Posterior vena cava (tissue), 2 donors: ENCODE data around the gene CYP26C1. TPM values are rescaled to one million over a fixed set of nuclear protein-coding genes. Genes with fewer than 3 reads are reported as not detected.

Experiments used
- DNase-seq: peaks from one replicate; pipeline ENCODE4 v3.0.0-alpha.2; 2020; ENCODE audit warnings: low spot score
- intact Hi-C, 2 donors: fragments of 100-400 bp; cut with DNase I; formaldehyde crosslinking; loops; one replicate each; pipeline versions ENCODE4 v1.14.1 to v1.14.2; 2022 to 2023
- total RNA-seq, 2 donors: library from RNA; stranded (reverse); fragmentation: NEBNext Ultra II Directional; extraction: Animal tissue kit (Norgen Biotek cat#: 25700); gene quantifications; one replicate each; pipeline ENCODE4 v1.2.1, GENCODE V29; 2021
- donor health status: DM: yes; HTN: yes; CAD: no.
- donor health status: DM: yes; HTN: yes; CAD: no.

The CYP26C1 gene
- total RNA-seq, 2 donors from 2014 or later = 0.19 TPM; not detected in 1

DNA sequence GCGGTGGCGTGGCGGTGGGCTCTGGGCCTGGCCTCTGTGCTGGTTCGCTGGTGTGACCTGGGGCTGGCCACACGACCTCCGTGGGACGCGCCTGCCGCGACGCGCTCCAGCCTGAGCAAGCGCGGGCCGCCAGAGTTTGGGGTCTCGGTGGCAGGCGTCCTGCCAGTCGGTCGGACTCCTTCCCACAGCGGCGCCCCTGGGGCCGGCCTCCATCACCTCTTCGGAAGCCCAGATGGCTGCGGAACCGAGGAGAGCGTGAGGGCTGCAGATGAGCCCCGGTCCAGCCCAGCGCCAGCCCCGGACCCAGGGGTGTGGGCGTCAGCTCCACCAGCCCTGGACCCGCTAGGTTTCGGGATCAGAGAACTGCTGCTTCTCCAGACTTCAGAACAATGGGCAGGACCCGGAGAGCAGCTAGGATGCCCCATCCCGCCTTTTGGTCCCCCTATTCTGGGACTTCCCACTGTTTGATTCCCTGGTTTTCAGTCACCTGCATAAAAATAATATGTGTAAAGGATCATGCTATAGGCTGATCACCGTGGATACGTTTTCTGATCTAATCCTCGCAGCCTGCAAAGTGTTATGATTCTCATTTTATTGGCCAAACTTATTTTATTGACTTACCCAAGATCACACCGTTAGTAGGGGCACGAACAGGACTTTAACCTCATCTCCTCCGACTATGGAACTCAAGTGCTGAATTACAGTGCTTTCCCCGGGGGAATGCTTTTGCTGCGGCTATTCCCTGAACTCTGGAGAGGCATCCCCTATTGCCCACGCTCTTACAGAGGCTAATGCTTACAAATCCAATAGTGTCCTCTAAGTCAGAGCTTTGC is 2.8 kb downstream of the CYP26C1 start:
- intact Hi-C loops = no loop called here

DNA sequence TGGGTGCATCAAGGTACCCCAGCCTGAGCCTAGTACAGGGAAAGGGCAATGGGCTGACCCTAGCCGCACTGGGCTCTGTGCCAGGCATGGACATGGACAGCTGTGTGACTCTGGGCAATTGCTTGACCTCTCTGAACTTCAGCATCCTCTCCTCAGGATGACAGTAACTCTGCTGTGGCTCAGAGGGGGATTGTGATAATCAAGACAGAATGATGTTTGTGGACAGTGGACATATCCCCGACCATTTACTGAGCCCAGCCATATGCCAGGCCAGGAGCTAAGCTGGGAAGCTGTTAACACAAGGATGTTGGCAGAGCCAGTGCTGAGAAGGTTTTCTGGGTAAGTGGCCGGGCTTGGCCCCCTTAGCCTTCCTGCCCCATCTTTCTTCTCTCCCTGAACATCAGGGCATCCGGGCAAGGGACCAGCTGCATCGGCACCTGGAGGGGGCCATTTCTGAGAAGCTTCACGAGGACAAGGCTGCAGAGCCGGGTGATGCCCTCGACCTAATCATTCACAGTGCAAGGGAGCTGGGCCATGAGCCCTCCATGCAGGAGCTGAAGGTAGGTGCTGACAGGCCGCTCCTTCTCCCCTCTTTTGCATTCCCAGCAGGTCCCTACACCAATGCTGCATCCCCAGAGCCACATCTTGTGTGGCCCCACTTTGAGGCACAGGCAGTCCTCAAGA is 3.5 kb downstream of the CYP26C1 start:
- intact Hi-C loops = no loop called here

More for the DNA sequence above, 2.8 kb downstream of the CYP26C1 start:
- no peak for DNase-seq

DNA sequence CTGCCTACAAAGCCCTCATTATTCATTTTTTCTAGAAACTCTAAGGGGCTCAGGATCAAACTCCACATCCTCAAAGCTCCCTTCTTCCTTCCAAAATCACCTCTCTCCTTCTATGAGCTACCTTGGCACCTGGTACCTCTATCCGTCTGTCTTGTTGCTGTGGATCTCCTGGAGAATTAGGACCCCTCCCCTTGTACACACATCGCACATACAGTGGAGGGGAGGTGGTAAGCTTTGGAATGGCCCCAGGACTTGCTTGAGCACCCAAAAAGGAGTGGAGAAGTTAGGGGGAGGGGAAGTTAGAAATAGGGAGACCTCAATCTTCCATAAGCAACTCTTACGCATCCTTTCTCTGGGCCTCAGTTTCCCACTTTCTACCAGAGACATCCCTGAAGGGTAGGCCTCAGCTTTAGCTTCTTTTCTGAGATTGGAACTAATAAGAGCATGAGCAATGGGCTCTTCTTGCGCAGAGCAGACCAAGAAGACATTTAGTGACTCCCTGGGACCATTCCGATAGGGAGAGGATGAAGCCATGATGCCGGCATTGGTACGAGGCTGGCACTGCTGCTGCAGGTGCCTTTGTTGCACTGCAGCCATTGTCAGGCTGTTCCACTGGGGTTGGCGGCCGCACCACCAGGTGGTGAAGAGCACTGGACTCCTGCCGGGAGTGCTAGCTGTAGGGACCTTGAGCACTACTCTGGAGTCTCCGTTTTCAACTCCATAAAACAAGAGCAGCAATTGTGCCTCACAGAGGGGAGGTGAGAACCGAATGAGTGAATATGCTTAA is 4.5 kb downstream of the CYP26C1 start:
- DNase-seq = no peak
- intact Hi-C loops = no loop called here

More for the DNA sequence above, 3.5 kb downstream of the CYP26C1 start:
- DNase-seq = no peak

DNA sequence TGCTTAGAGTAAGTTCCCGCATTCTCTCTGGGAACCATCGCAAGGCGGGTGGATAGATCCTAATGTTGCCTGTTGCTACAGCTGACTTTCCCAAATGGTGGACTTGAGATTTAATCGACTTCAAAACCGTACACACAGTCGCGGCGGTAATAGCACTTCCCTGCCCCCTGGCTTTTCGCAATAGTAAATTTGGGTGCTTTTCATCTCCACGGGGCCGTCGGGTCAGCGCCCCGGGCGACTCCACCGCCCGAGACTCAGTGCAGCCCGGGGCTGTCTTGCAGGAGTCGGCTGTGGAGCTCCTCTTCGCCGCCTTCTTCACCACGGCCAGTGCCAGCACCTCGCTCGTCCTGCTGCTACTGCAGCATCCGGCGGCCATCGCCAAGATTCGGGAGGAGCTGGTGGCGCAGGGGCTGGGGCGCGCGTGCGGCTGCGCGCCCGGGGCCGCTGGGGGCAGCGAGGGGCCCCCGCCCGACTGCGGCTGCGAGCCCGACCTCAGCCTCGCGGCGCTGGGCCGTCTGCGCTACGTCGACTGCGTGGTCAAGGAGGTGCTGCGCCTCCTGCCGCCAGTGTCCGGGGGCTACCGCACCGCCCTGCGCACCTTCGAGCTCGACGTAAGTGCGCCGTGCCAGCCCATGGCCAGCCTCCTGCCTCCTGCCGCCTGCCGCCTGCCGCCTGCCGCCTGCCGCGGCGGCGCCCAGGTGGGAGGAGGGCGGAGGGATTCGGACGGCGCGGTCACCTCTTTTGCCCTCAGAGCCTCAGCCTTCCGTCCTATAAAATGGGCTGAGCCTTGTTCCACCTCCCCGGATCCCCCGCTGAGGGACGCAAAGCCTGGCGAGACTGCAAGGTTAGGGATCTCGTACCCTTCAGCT is 5.3 kb downstream of the CYP26C1 start:
- intact Hi-C loops = no loop called here
- DNase-seq = peak; percentile 78

DNA sequence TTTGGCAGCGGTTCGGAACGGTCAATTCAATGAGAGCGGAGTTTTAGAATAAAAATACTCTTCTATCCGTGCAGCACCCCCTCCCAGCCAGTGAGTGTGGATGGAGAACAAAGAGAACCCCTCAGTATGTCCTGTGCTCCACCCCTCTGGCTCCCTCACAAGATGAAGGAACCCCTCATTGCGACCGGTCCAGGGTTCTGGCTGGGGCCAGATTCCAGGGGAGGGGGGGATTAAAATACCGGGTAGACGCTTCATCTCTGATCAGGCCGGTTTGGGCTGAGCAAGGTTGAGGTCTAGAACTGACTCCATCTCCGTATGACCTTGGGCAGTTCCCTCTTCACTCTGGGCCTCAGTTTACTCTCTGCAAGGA is 5.9 kb downstream of the CYP26C1 start:
- DNase-seq = no peak
- intact Hi-C loops = no loop called here

DNA sequence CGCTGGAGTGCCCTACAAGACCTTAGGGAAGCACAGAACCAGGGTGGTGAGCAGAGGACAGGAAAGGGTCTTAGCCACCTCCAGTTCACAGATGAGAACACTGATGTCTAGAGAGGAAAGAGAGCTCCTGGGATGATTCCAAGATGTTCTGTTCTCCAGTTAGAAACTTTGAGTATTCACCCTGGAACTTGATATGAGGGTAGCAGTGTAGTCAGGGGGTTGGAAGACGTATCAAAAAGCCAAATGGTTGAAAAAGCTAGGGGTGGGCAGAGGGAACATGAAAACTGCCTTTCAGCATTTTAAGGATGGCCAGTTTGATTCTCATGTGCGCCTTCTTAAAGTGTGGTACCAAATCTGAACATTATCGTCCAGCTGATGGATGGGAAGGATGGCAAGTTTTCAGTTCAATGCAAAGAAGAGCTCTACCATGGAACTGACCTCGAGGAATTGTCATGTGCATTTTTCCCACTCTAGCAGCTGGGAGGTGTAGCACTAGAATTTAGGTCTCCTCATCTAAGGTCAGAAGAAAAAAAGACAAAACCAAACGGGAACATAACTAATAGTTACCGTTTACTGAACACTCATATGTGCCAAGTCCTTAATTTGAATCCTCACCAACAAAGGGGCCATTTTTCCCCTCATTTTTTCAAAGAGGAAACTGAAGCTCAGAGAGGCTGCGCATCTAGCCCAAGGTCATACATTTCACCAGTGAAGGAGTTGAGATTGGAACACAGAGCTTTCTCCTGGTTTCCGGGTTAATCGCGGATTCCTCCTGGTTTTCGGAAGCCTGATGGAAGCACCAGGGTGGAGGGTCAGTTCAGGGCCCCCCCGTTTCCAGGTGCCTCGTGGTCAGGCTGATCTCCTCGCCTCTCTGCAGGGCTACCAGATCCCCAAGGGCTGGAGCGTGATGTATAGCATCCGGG is 7.1 kb downstream of the CYP26C1 start:
- intact Hi-C loops = no loop called here
- DNase-seq = no peak

DNA sequence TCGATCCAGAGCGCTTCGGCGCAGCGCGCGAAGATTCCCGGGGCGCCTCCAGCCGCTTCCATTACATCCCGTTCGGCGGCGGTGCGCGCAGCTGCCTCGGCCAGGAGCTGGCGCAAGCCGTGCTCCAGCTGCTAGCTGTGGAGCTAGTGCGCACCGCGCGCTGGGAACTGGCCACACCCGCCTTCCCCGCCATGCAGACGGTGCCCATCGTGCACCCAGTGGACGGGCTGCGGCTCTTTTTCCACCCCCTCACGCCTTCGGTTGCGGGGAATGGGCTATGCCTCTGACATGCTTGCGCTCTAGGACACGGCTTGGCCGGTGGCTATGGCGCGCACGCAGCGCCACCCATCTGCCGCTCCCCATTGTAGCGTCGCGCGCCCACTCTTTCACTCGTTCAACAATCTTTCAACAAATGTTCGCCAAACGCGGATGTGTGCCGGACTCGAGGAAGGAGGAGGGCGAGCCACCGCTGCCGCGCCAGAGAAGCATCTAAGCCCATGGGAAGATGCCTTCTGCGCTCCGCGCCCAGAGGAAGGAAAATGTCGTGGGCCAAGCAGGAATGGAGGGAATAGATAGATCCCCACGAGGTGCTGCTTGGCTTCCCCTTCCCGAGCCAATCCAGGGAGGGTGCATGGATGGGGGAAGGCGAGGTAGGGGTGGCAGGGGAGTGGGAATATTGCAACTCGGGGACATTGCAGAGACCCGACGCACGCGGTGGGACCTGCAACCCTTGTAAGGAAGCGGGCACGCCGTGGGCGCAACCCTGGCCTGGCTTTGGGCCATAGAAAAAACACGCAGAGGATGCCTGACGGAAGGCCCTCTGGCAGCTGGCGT is 8.0 kb downstream of the CYP26C1 start:
- intact Hi-C loops = no loop called here
- peak; percentile 76 for DNase-seq

DNA sequence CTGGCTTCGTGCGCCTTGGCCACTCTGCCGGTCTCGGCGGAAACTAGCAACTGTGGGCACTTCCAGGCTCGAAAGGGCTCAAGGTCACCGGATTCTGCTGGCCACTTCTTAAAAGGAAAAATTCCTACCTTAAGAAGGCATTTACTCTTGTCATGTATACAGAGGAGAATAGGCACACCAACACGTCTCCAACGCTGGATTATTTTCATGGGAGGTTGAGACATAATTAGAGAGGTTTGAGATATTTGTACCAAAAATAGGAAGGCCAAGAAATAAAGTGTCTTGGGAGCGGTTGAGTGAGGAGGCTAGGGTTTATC is 8.6 kb downstream of the CYP26C1 start:
- intact Hi-C loops = no loop called here
- no peak for DNase-seq

DNA sequence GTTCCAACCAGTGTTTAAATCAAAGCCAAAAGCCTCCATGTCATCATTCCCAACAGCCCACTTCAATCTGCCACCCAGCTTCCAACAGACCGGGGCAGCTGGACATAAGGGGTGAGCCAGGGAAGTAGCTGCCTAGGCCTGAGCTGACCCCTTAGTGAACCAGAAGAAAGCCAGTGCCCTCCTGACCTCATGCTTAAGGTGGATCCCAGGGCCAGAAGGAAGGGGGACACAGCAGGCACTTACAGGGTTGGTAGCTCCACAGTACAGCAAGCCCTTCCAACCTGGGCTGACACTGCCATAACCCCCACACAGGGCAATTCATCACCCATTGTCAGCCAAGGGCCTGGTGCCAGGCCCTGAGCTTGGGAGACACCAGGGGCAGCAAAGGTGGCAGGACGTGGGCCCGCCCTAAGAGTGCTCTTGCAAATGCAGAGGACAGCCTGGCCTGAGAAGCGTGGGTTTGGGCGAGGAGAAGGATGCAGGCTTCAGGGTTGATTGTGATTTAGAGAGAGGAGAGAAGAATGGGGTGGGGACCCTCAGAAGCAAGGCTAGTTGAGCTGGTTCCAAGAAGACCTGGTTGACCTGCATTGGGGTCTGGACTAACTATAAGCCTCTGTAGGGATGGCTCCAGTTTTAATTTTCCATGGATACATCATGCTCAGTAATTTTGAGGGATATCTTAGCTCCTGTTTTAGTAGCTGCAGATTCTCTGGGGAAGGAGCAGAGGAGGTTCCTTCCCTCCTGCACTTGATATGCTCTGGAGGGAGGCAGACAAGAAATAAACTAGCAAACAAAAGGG is 10.0 kb downstream of the CYP26C1 start:
- DNase-seq = no peak
- intact Hi-C loops = no loop called here

DNA sequence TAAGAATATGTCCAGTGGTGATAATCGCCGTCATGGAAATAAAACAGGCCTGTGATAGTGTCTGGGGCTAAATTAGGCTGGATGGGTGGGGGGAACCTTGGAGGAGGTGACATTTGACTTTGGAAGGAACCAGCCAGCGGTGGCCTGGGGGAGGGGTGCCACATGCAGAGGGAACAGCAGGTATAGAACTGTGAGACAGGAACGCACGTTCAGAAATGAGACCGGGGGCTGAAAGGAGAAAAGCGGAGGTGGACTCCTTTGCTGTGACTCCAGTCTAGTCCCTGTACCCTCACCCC is 10.5 kb downstream of the CYP26C1 start:
- DNase-seq = peak; percentile 72
- intact Hi-C loops = no loop called here

DNA sequence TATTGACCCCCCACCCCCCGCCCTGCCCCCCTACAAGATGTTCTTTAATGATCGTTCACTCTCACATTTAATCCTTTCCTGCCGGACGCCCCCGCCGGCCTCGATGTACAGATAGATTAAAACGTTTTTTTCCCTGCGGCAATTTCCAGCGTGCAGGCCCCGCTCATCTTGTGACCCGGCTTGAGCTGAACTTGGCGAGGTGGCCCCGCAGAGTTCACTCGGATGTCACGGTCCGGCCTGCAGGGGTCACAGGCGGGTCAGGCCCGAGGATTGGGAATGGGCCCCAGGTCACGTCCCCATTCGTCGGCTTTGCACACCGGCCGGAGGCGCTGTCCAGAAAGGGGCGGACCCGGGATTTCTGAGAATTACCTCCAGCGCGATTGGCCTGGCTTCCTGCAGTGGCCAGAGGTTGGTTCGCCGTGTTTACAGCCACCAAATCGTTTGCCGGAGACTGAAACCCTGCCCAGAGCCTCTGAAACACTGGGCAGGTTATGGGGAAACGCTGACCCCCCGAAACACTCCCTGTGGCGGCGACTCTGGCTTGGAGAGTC is 11.2 kb downstream of the CYP26C1 start:
- peak; percentile 71 for DNase-seq
- intact Hi-C loops = no loop called here

DNA sequence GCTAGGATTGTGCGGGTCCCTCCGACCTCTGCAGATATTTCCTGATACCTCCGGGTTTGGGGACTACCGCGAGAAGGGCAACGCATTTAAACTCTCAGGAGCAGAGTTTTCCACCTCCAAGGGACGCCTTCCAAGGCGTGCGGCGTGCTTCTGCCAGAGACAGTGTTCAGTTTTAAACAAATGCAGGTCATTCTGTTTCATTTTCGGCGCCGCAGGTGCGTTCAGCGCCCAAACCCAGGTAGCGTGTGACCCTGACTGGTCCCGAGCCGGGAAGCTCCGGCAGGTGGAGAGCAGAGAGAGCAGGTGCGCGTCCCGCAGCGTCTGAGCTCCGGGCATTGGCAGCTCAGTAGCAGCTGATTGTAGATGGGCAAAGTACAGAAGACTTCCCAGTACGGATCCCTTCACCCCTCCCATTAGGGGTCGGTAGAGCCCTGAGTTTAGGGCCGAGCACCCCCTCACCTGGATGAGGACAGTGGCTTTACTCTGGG is 11.7 kb downstream of the CYP26C1 start:
- intact Hi-C loops = no loop called here
- no peak for DNase-seq

DNA sequence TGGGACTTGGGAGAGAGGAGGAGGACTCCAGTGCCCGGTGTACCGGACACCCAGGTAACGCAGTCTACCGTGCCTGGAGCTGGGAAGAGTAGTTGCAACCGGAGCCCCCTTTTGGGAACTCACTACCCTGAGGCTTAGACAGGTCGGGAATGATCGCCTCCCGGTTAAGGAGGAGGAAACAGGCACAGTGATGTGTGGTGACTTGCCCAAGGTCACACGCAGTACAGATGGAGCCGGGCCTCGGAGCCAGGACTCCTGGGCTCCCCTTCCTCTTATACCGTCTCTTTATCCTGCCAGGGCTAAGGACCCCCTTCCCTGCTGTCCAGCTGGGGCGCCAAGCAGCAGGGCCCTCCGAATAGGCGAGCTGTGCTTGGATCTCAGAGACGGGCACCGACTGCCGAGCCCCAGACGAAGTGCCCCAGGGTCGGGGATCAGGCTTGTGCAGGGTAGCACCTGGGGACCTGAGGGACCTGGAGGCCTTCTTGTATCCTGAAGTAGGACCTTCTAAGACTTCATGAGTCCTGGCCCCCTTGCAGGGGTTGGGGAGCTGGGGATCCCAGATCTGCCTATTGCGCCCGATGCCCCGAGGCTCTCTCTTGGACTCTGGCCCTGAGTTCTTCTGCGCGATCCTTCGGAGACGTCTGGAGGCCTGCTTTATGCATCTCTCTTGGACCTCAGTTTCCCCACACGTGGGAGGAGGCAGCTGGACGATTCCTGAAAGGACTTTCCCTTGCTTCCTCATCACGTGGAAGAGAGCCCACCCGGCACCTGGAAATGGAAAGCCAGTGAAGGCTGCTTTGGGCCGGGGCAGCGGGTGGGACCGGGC is 12.3 kb downstream of the CYP26C1 start:
- peak; percentile 73 for DNase-seq
- intact Hi-C loops = no loop called here

DNA sequence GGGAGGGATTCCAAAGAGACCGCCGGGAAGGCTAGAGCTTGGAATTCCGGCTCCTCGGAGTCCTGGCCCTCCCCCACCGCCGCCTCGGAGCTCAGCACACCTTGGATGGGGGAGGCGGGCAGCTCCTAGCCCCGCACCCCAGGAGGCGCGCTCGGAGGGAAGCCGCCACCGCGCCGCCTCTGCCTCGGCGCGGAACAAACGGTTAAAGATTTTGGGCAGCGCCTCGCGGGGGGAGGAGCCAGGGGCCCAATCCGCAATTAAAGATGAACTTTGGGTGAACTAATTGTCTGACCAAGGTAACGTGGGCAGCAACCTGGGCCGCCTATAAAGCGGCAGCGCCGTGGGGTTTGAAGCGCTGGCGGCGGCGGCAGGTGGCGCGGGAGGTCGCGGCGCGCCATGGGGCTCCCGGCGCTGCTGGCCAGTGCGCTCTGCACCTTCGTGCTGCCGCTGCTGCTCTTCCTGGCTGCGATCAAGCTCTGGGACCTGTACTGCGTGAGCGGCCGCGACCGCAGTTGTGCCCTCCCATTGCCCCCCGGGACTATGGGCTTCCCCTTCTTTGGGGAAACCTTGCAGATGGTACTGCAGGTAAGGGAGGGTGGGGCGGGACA is 13.0 kb downstream of the CYP26C1 start, which contains the start of gene CYP26A1:
Gene CYP26A1 (plus strand): TSS at position 355 of the 608 bp plus-strand sequence. CDS start 42 bp downstream, at position 397.
- intact Hi-C loops = no loop called here
- no peak for DNase-seq

DNA sequence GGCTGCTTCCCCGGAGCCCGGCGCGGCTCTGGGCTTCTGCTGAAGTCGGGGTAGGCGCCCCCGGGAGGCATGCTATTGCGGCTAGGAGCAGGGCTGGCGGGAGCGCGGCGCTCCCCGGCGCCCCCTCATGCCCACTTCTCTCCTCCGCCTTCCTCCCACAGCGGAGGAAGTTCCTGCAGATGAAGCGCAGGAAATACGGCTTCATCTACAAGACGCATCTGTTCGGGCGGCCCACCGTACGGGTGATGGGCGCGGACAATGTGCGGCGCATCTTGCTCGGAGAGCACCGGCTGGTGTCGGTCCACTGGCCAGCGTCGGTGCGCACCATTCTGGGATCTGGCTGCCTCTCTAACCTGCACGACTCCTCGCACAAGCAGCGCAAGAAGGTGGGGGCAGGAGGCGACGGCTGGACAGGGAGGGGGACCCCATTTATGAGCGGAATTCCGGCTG is 13.6 kb downstream of the CYP26C1 start:
- DNase-seq = peak; percentile 70

More for the DNA sequence above, 13.6 kb downstream of the CYP26C1 start:
- intact Hi-C loops = no loop called here
